Epithelial cell of proximal tubule (primary cell): ENCODE data around the gene EXD1. TPM values are rescaled to one million over a fixed set of nuclear protein-coding genes. Genes with fewer than 3 reads are reported as not detected.

Experiments
- DNase-seq: peaks from one replicate; pipeline ENCODE4 v3.0.0-alpha.2; 2011; ENCODE audit warnings: low read depth
- H3K4me3 ChIP-seq: 2 replicates; pipeline ENCODE4 v1.5.1; 2011; ENCODE audit warnings: low read depth, mild to moderate bottlenecking, low read length
- CTCF ChIP-seq: conservative IDR thresholded peaks from 2 replicates; pipeline ENCODE4 v1.5.1; 2012; ENCODE audit warnings: low read depth, mild to moderate bottlenecking, low read length
- total RNA-seq: library from RNA; depleted of rRNA; stranded (reverse); fragments of >200 nt; gene quantifications from 2 replicates; pipeline ENCODE4 v1.2.3, GENCODE V29; 2015

EXD1 gene
- not detected in 2 replicates for total RNA-seq

GRCh38 chr15:41230650-41231421, at the start of gene EXD1, which contains the start of gene CHP1:
Gene EXD1, minus strand, starts transcription at chr15:41230757. Its CDS starts 4,182 bp downstream, at chr15:41226575.
Gene CHP1, plus strand, starts transcription at chr15:41231268. Its CDS starts 115 bp downstream, at chr15:41231383.
- peak; percentile 92 for TF ChIP-seq CTCF
- peak; percentile 73 for DNase-seq
- peak within 1 kb of the TSS; percentile 94 for H3K4me3 ChIP-seq

- no peak overlapping the region for H3K4me3 ChIP-seq
- TF ChIP-seq CTCF: no peak
- no peak for DNase-seq
Measured at GRCh38 chr15:41279535-41280283, 49.2 kb upstream of the EXD1 start.

GRCh38 chr15:41278319-41278718, 47.8 kb upstream of the EXD1 start:
- no peak overlapping the region for H3K4me3 ChIP-seq
- no peak for TF ChIP-seq CTCF
- no peak for DNase-seq

- H3K4me3 ChIP-seq: no peak overlapping the region
- DNase-seq: no peak
- no peak for TF ChIP-seq CTCF
Measured at GRCh38 chr15:41276831-41277230, 46.3 kb upstream of the EXD1 start.

GRCh38 chr15:41269887-41270286, 39.3 kb upstream of the EXD1 start:
- no peak for TF ChIP-seq CTCF
- DNase-seq: no peak
- H3K4me3 ChIP-seq: no peak overlapping the region

GRCh38 chr15:41263891-41264351, 33.4 kb upstream of the EXD1 start:
- no peak overlapping the region for H3K4me3 ChIP-seq
- no peak for DNase-seq
- TF ChIP-seq CTCF: no peak
